ENCODE measurements around the gene IL17B.

IL17B gene

GRCh38 chr5:149426931-149427330, 47.8 kb upstream of the IL17B start:
- Histone ChIP-seq H4K20me1 (ENCODE audit: insufficient read depth, low read length) (no peaks in the 10 kb centered on the region), H3K36me3 (replicated peaks; ENCODE audit: insufficient read depth, low read length) (no peaks in the 10 kb centered on the region), H3K9me2 (replicated peaks; ENCODE audit: insufficient read depth, low read length) (no peaks in the 10 kb centered on the region), H3K4me1 (ENCODE audit: low read length) (no peaks in the 10 kb centered on the region), H3F3A (ENCODE audit: insufficient read depth, low read length) (no peaks in the 10 kb centered on the region), H3K9me3 (replicated peaks; ENCODE audit: insufficient read depth, low read length) (no peaks in the 10 kb centered on the region), H3K27ac (ENCODE audit: low read length) (no peak overlapping the region), H3K4me2 (ENCODE audit: low read depth, low read length) (no peak overlapping the region), H3K27me3 (replicated peaks; ENCODE audit: insufficient read depth, low read length) (no peaks in the 10 kb centered on the region), H3K79me2 (ENCODE audit: low read length) (no peaks in the 10 kb centered on the region), H3K9ac (ENCODE audit: low read length) (no peak overlapping the region), H3K4me3 (ENCODE audit: low read length) (no peak overlapping the region), H2AFZ (ENCODE audit: low read length) (no peak overlapping the region)
- TF ChIP-seq EZH2phosphoT487 (IDR thresholded peaks at IDR 0.05; ENCODE audit: low read length): no peak
- no peak for TF ChIP-seq EZH2 (optimal IDR thresholded peaks at IDR 0.05; ENCODE audit: low read depth, low read length)
- no peak for TF ChIP-seq CTCF (IDR thresholded peaks at IDR 0.05; ENCODE audit: low read length)
- no peak for DNase-seq

- Histone ChIP-seq H2AFZ (ENCODE audit: low read length) (no peak overlapping the region), H3K9ac (ENCODE audit: low read length) (no peak overlapping the region), H3F3A (ENCODE audit: insufficient read depth, low read length) (no peaks in the 10 kb centered on the region)
These were observed 46.6 kb upstream of the IL17B start for GRCh38 chr5:149425729-149426128.

GRCh38 chr5:149424371-149425315, 45.6 kb upstream of the IL17B start:
- Histone ChIP-seq H3K9ac (ENCODE audit: low read length) (no peak overlapping the region), H3F3A (ENCODE audit: insufficient read depth, low read length) (no peaks in the 10 kb centered on the region), H3K4me1 (ENCODE audit: low read length) (no peaks in the 10 kb centered on the region), H2AFZ (ENCODE audit: low read length) (no peak overlapping the region), H3K4me3 (ENCODE audit: low read length) (no peak overlapping the region), H3K36me3 (replicated peaks; ENCODE audit: insufficient read depth, low read length) (no peaks in the 10 kb centered on the region), H3K27ac (ENCODE audit: low read length) (no peak overlapping the region), H3K9me3 (replicated peaks; ENCODE audit: insufficient read depth, low read length) (no peaks in the 10 kb centered on the region), H4K20me1 (ENCODE audit: insufficient read depth, low read length) (no peaks in the 10 kb centered on the region), H3K79me2 (ENCODE audit: low read length) (no peaks in the 10 kb centered on the region), H3K4me2 (ENCODE audit: low read depth, low read length) (no peak overlapping the region), H3K27me3 (replicated peaks; ENCODE audit: insufficient read depth, low read length) (no peaks in the 10 kb centered on the region), H3K9me2 (replicated peaks; ENCODE audit: insufficient read depth, low read length) (no peaks in the 10 kb centered on the region)
- TF ChIP-seq EZH2 (optimal IDR thresholded peaks at IDR 0.05; ENCODE audit: low read depth, low read length) (no peak), CTCF (IDR thresholded peaks at IDR 0.05; ENCODE audit: low read length) (no peak), EZH2phosphoT487 (IDR thresholded peaks at IDR 0.05; ENCODE audit: low read length) (no peak)
- DNase-seq: no peak

More at GRCh38 chr5:149425729-149426128, 46.6 kb upstream of the IL17B start:
- no peak for DNase-seq
- no peaks in the 10 kb centered on the region for H3K9me3 ChIP-seq (replicated peaks; ENCODE audit: insufficient read depth, low read length)
- no peaks in the 10 kb centered on the region for H3K27me3 ChIP-seq (replicated peaks; ENCODE audit: insufficient read depth, low read length)
- H3K27ac ChIP-seq (ENCODE audit: low read length): no peak overlapping the region
- no peak overlapping the region for H3K4me3 ChIP-seq (ENCODE audit: low read length)
- no peaks in the 10 kb centered on the region for H3K79me2 ChIP-seq (ENCODE audit: low read length)
- H3K4me1 ChIP-seq (ENCODE audit: low read length): no peaks in the 10 kb centered on the region
- H3K36me3 ChIP-seq (replicated peaks; ENCODE audit: insufficient read depth, low read length): no peaks in the 10 kb centered on the region
- no peaks in the 10 kb centered on the region for H4K20me1 ChIP-seq (ENCODE audit: insufficient read depth, low read length)
- TF ChIP-seq EZH2phosphoT487 (IDR thresholded peaks at IDR 0.05; ENCODE audit: low read length): no peak
- TF ChIP-seq CTCF (IDR thresholded peaks at IDR 0.05; ENCODE audit: low read length): no peak
- no peak for TF ChIP-seq EZH2 (optimal IDR thresholded peaks at IDR 0.05; ENCODE audit: low read depth, low read length)
- H3K9me2 ChIP-seq (replicated peaks; ENCODE audit: insufficient read depth, low read length): no peaks in the 10 kb centered on the region
- H3K4me2 ChIP-seq (ENCODE audit: low read depth, low read length): no peak overlapping the region
